ENCODE data around the gene GADD45A. TPM values are rescaled to one million over a fixed set of nuclear protein-coding genes. Genes with fewer than 3 reads are reported as not detected.
A peak's percentile ranks its signal among the peaks of the same experiment; 100 is the strongest.

Gene GADD45A
- total and polyA plus RNA-seq, 9 of the 15 experiments (the other 6 are each of a cell fraction or from before 2014, with no cell fraction given) = 21.3 to 156 (median 62.1) TPM

DNA sequence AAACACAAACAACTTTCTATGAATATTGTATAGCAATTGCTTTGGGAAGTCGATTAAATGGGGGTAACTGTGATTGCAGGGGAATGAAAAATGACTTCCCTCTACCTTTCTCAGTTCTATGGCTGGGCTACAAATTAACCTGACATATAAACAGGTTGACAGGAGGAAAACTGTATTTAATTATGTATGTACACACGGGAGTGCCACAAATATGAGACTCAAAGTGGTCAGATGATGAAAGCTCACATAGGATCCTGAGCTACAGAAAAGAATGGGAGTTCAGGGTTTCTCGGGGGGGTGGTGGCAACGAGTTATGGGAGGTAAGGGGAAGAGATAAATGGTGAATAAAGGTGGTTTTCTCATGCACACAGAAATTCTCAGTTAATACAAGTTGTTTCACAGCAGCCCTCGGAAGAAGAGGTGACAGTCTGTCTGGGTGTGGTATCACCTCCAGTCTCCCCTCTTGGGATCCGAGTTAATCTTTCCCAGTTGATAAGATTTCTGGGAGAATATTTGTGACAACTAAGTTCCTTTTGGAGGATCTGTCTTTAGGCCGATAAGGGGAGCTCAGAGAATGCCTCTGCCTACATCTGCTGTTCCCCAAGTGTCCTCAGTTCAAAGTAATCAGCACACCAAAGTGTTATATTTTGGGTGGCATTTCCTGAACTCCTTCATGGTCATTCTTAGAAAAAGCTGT is 26.3 kb downstream of the GADD45A start:
- DNase-seq (ENCODE audit: extremely low read depth in 1 of 4, low spot score in 3 of 4) = peak; percentile 58 to 81 (median 66)
- no peaks in the 10 kb centered on the region for H3K79me2 ChIP-seq (ENCODE audit: control insufficient read depth, insufficient read depth, low read length)
- peak; percentile 62 for ATAC-seq
- H3K36me3 ChIP-seq (ENCODE audit: control insufficient read depth, insufficient read depth, low read length) = no peaks in the 10 kb centered on the region
- peak overlapping the region; percentile 75 for H3K27ac ChIP-seq (ENCODE audit: extremely low read depth, low read depth, low read length)
- H3K4me1 ChIP-seq (replicated peaks in 1 of 2; ENCODE audit: control insufficient read depth in 2 of 2, insufficient read depth in 2 of 2, low read length in 2 of 2) = peaks cover 31 to 64% of the 10 kb centered on the region in 2 experiments
- peak; percentile 83 for FAIRE-seq
- H3K9me3 ChIP-seq (replicated peaks; ENCODE audit: control insufficient read depth, insufficient read depth, low read depth, low read length) = no peaks in the 10 kb centered on the region
- H3K4me3 ChIP-seq = no peak overlapping the region
- peak overlapping the region; percentile 72 for H2AFZ ChIP-seq (ENCODE audit: low read depth, low read length)
- no peaks in the 10 kb centered on the region for H3K27me3 ChIP-seq (ENCODE audit: control insufficient read depth in 2 of 2, insufficient read depth in 2 of 2, low read length in 2 of 2)
- ChIA-PET CTCF (ENCODE audit: low intra/inter-chr PET ratio) (no interaction called here), POLR2A (interaction anchor here (0.9 to 2.3 kb wide), 10 partner anchors 9 to 26 kb away, joined by 3 to 8 read pairs (median 6); partner anchors contain the start of gene GADD45A)
- intact Hi-C loops (cut with micrococcal nuclease) = loop anchor here (1.0 to 2.0 kb wide), 3 partner anchors 23 to 37 kb away; no protein-coding TSS in a partner anchor
- in situ Hi-C loops (cut with MboI) = no loop called here
- H3K9ac ChIP-seq (ENCODE audit: insufficient read depth in 1 of 2, low read depth in 2 of 2, low read length in 2 of 2) = peak overlapping the region; percentile 20 to 57; a peak in 3 of 4 replicates
- no peaks in the 10 kb centered on the region for H3K9me1 ChIP-seq (ENCODE audit: control insufficient read depth, insufficient read depth, low read length)
- no TSS peak for BruUV-seq (replicated peaks)
- no peaks in the 10 kb centered on the region for H4K20me1 ChIP-seq (replicated peaks; ENCODE audit: control insufficient read depth, insufficient read depth, low read length)
- peak overlapping the region; percentile 60 for H3K4me2 ChIP-seq (ENCODE audit: insufficient read depth, low read length)
- WGBS (ENCODE audit: insufficient coverage, low coverage, missing lambda C conversion rate) = 2% methylated on average over 7 of the region's 7 CpGs
- TF ChIP-seq, protein P1, sequence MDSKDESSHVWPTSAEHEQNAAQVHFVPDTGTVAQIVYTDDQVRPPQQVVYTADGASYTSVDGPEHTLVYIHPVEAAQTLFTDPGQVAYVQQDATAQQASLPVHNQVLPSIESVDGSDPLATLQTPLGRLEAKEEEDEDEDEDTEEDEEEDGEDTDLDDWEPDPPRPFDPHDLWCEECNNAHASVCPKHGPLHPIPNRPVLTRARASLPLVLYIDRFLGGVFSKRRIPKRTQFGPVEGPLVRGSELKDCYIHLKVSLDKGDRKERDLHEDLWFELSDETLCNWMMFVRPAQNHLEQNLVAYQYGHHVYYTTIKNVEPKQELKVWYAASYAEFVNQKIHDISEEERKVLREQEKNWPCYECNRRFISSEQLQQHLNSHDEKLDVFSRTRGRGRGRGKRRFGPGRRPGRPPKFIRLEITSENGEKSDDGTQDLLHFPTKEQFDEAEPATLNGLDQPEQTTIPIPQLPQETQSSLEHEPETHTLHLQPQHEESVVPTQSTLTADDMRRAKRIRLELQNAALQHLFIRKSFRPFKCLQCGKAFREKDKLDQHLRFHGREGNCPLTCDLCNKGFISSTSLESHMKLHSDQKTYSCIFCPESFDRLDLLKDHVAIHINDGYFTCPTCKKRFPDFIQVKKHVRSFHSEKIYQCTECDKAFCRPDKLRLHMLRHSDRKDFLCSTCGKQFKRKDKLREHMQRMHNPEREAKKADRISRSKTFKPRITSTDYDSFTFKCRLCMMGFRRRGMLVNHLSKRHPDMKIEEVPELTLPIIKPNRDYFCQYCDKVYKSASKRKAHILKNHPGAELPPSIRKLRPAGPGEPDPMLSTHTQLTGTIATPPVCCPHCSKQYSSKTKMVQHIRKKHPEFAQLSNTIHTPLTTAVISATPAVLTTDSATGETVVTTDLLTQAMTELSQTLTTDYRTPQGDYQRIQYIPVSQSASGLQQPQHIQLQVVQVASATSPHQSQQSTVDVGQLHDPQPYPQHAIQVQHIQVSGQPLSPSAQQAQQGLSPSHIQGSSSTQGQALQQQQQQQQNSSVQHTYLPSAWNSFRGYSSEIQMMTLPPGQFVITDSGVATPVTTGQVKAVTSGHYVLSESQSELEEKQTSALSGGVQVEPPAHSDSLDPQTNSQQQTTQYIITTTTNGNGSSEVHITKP (IDR thresholded peaks at IDR 0.05; ENCODE audit: partially characterized antibody) = peak; percentile 99
- TF ChIP-seq SMAD4 (CRISPR knock-in tag; conservative IDR thresholded peaks at IDR 0.05) (peak; percentile 55), ETV5 (CRISPR knock-in tag; IDR thresholded peaks at IDR 0.05; ENCODE audit: low read depth) (peak; percentile 72; the same call in 1 of the 2 replicates), ATF7 (IDR thresholded peaks at IDR 0.05) (peak; percentile 95), MEIS2 (IDR thresholded peaks at IDR 0.05; ENCODE audit: partially characterized antibody) (peak; percentile 9), JUND (IDR thresholded peaks at IDR 0.05; ENCODE audit: borderline replicate concordance, low read depth, low read length) (peak; percentile 36; the same call in 1 of the 2 replicates), JUND (tag; IDR thresholded peaks at IDR 0.05; ENCODE audit: borderline replicate concordance, low read depth, low read length) (0 out of 3 replicates have a peak, but pooled peaks have one; percentile 27), CXXC5 (CRISPR knock-in tag; IDR thresholded peaks at IDR 0.05) (peak; percentile 46), FOXJ3 (CRISPR knock-in tag; IDR thresholded peaks at IDR 0.05) (no peak), LEF1 (IDR thresholded peaks at IDR 0.05) (0 out of 2 replicates have a peak, but pooled peaks have one; percentile 15)
- TF ChIP-seq, protein P2, sequence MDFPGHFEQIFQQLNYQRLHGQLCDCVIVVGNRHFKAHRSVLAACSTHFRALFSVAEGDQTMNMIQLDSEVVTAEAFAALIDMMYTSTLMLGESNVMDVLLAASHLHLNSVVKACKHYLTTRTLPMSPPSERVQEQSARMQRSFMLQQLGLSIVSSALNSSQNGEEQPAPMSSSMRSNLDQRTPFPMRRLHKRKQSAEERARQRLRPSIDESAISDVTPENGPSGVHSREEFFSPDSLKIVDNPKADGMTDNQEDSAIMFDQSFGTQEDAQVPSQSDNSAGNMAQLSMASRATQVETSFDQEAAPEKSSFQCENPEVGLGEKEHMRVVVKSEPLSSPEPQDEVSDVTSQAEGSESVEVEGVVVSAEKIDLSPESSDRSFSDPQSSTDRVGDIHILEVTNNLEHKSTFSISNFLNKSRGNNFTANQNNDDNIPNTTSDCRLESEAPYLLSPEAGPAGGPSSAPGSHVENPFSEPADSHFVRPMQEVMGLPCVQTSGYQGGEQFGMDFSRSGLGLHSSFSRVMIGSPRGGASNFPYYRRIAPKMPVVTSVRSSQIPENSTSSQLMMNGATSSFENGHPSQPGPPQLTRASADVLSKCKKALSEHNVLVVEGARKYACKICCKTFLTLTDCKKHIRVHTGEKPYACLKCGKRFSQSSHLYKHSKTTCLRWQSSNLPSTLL (IDR thresholded peaks at IDR 0.05) = peak; percentile 87; the same call in 1 of the 2 replicates
- TF ChIP-seq, protein P3, sequence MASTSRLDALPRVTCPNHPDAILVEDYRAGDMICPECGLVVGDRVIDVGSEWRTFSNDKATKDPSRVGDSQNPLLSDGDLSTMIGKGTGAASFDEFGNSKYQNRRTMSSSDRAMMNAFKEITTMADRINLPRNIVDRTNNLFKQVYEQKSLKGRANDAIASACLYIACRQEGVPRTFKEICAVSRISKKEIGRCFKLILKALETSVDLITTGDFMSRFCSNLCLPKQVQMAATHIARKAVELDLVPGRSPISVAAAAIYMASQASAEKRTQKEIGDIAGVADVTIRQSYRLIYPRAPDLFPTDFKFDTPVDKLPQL (IDR thresholded peaks at IDR 0.05; ENCODE audit: extremely low read depth, insufficient read length) = no peak
- TF ChIP-seq, protein P4, sequence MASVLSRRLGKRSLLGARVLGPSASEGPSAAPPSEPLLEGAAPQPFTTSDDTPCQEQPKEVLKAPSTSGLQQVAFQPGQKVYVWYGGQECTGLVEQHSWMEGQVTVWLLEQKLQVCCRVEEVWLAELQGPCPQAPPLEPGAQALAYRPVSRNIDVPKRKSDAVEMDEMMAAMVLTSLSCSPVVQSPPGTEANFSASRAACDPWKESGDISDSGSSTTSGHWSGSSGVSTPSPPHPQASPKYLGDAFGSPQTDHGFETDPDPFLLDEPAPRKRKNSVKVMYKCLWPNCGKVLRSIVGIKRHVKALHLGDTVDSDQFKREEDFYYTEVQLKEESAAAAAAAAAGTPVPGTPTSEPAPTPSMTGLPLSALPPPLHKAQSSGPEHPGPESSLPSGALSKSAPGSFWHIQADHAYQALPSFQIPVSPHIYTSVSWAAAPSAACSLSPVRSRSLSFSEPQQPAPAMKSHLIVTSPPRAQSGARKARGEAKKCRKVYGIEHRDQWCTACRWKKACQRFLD (CRISPR knock-in tag; IDR thresholded peaks at IDR 0.05) = peak; percentile 32; the same call in 1 of the 2 replicates
